SIG-M5 treated with dmso at 0.1 percent for 504 hours (cell line): Measurements from ENCODE around the gene MEMO1.
"Not testable (repeated sequence)": the region's sequence is repeated elsewhere in the genome, so short reads cannot be mapped to it uniquely, and the experiment has no call there.

Experiments used
- DNase-seq: peaks from one replicate; lab custom pipeline; 2025; ENCODE audit not compliant: unreplicated experiment; lab: John Stamatoyannopoulos, UW

Gene MEMO1

DNA sequence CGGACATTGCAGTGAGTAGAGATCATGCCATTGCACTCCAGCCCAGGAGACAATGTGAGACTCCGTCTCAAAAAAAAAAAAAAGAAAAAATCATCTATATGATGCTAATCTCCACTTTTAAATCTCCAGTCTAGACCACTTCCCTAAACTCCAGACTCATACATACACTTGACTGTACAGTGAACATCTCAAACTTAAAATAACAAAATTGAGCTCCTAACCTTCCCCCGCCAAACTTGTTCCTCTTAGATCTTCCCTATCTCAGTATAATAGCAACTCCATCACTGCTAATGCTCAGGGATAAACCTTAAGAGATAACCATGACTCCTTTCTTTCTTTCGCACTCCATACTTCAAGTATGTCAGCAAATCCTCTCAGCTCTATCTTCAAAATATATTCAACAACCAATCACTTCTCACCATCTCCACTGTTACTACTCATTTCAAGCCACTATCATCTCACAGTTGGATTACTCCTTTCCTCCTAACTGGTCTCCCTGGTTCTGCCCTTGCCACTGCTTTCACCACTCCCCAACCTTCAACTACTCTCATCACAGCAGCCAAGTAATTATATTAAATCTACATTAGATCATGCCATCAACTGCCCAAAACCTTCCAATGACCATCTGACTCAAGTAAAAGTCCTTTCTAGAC is 12.0 kb downstream of the MEMO1 start:
- DNase-seq: peak; percentile 59

- DNase-seq: no peak
Observed at GRCh38 chr2:31997653-31998052, 13.2 kb downstream of the MEMO1 start.

DNA sequence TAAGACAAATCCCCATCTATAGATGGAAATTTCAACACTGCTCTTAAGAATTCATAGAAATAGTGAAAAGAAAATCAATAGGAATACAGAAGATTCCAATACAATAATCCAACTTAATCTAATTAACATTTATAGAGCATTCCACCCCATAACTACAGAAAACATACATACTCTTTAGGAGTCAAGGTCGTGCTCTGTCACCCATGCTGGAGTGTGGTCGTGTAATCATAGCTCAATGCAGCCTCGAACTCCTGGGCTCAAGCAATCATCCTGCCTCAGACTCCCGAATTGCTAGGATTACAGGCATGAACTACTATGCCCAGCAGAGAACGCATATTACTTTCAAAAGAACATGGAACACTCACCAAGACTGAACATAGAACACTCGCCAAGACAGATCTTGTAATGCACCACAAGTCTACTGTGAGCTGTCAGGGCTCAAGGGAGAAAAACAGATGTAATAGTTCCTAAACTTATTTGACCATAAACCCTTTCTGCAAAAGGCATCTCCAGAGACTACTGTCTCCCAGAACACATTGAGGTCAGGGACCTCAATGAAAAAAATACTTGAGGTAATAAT is 14.1 kb downstream of the MEMO1 start:
- DNase-seq: no peak

GRCh38 chr2:31992934-31993333 is 17.9 kb downstream of the MEMO1 start:
- no peak for DNase-seq

DNA sequence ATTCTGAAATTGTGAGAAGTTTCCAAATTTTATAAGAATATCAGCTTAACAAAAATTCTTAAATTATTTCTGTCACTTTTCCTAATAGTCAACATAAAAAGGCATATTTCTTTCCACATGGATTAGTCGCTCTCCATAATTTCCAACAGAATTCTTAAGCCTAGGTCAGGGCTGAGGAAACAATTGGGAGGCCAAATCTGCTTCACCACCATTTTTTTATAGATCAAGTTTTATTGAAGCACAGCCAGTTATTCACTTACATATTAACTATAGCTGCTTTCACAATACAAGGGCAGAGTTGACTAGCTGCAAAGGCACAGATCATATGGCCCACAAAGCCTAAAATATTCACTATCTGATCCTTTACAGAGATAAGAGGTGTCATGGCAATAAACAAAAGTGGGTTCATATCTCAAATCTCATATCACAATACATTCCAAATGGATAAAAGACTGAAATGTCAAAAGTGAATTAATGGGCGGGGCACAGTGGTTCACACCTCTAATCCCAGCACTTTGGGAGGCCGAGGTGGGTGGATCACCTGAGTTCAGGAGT is 18.7 kb downstream of the MEMO1 start:
- DNase-seq: no peak

DNA sequence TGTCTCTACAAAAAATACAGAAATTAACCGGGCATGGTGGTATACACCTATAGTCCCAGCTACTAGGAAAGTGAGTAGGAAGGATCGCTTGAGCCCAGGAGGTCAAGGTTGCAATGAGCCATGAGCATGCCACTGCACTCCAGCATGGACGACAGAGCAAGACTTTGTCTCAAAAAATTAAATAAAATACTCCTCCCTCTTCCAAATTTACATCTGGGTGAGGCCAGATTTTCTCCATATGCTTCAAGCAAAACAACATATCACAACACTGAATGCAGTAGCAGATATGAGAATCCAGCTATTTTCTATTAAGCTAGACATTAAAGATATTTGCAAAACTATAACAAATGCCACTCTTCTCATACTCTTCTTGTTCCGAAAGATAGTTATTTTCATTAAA is 20.9 kb downstream of the MEMO1 start:
- no peak for DNase-seq

DNA sequence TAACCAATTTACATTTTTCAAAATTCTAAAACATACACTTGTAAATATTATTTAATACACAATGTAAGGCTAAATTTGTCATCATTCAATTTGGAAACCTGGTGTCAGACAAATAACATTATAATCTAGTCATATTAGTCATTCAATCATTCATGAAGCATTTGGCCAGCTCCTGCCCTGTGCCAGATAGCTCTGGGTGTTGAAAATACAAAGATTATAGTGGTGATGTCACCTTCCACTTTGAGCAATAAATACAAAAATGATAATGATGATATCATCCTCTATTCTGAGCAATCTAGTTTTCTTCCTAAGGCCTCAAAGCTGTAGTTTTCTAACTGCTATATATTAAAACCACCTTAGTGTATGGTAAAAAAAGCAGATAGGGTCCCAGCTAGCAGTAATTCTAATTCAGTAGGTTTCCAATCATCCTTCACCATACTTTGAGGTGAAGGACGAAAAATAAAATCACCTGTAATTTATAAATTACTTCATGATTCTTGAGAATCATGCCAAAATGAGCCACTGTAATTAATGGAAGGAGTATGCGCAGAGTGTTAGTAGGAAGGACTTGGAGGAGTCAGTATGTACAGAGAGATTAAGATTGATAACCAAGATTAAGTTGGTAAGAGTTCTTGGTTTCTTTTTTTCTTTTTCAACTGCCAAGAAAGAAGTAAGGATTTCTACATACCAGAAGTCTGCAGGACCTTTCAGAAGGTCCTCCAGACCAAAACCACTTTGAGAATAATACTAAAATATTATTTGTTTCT is 23.2 kb downstream of the MEMO1 start:
- DNase-seq: no peak

GRCh38 chr2:31986906-31987305 is 23.9 kb downstream of the MEMO1 start:
- DNase-seq: no peak

DNA sequence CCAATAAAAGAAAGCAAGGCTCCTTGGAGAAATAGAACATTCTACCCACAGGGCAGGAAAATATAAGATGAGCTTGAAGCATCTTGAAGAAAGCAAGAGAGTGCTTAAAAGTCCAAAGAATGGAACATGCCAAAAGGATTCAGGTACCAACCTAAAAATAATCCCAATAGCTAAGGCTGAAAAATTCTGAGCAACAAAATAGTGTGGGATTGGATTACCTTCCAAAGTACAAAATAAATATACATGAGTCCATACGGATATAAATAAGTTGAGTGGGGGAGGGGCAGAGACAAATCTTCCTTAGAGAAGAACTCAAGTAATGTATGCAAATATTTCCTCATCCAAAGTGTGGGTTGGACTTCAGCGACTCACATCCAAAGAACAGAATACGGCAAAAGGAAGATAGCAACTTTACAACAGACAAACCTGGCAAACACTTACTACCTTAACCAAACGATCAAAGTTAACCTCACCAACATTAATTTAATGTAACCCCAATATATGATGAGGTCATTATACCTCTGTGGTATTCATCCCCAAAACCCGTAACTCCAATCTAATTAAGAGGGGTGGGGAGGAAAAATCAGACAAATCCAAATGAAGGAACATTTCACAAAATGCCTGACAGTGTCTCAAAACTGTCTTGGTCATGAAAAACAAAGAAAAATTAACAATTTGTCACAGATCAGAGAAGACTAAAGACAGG is 26.9 kb downstream of the MEMO1 start:
- no peak for DNase-seq

DNA sequence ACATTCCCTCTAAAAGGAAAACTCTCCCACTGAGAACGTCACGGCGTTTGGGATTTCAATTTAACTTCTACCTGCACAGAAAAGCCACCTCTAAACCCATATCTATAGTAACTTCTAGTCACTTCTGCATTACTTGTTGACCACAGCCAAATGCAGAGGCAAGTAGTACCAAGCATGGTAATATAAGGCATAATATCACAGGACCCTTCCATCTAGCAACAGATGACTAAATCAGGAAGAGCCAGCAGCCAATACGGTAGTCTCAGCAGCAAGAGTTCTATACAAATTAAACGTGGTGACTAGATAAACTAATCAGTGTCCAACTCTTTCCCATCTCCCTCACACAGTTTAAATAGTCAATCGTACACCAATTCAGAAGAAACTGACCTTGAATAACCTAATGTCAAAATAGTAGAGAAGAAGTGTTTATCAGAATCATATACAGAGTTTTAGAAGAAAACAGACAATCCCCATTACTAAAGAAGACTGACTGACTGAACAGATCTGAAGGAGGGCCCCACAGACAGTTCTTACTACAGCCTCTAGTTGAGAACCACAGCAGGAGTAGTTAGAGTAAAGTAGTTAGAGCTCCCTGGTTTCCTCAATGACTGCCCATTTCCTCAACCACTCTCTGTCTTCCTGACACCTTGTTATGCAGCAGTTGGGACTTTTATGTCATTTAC is 30.0 kb downstream of the MEMO1 start:
- peak; percentile 51 for DNase-seq

- no peak for DNase-seq
Observed at GRCh38 chr2:31979956-31980355, 30.9 kb downstream of the MEMO1 start.

- DNase-seq: no peak
Observed at GRCh38 chr2:31979018-31979417, 31.8 kb downstream of the MEMO1 start.

DNA sequence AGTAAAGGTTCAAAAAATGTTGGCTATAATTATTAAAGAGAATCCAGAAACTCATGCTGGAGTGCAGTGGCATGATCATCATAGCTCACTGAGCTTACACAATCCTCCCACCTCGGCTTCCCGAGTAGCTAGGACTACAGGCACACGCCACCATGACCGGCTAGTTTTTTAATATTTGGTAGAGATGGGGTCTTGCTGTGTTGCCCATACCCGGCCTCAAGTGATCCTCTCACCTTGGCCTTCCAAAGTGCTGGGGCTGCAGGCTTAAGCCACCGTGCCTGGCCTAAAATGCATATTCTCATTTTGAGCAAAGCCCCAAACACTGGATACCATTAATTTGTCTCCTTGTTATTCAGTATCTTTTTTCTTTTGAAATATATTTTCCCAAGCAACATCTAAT is 32.4 kb downstream of the MEMO1 start:
- no peak for DNase-seq

- DNase-seq: no peak
Observed at GRCh38 chr2:31973665-31974064, 37.1 kb downstream of the MEMO1 start.

DNA sequence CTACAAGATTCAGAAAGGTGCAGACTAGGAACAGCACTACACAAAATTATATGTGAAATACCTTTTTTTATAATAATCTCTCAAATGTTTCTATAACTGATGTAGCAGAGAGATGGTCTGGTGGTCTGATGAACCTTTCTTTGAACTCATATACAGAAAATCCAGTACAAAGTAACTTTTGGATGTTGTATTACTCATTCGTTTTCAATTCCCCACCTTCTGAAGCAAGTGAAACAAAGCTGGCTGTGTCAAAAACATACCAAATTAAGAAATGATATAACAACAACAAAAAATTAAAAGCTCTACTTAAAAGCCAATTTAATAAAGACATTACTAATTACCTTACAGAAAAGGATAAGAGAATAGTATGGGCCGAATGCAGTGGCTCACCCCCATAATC is 38.7 kb downstream of the MEMO1 start:
- no peak for DNase-seq

GRCh38 chr2:31969178-31969577 is 41.6 kb downstream of the MEMO1 start:
- DNase-seq: no peak

DNA sequence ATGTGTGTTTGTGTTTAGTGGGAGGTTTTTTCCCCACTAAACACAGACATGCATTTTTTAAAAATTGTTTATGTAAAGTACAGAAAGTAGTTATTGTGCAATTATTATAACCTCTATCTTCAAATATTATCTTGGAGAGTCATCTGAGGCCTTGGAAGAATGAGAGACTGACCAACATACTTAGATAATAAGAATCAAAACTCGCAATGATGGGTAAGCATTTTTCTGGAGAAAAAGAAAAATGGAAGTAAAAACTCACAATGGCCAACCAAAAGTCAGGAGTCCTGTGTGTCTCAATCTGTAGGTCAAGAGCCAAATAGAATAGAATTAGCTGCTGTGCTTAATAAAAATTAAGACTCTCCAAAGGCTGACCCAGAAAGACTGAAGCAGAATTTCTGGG is 43.0 kb downstream of the MEMO1 start:
- DNase-seq: no peak

DNA sequence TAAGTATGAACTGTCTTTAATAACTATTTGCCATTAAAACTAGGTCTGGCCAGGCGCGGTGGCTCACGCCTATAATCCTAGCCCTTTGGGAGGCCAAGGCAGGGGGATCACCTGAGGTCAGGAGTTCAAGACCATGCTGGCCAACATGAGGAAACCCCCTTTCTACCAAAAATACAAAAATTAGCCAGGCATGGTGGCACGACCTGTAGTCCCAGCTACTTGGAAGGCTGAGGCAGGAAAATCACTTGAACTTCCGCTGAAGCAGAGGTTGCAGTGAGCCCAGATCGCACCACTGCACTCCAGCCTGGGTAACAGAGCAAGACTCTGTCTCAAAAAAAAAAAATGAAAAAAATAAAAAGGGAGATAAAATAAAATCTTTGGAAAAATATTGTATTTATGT is 44.4 kb downstream of the MEMO1 start:
- DNase-seq: not testable (repeated sequence)

- DNase-seq: no peak
Observed at GRCh38 chr2:31965094-31965493, 45.7 kb downstream of the MEMO1 start.

DNA sequence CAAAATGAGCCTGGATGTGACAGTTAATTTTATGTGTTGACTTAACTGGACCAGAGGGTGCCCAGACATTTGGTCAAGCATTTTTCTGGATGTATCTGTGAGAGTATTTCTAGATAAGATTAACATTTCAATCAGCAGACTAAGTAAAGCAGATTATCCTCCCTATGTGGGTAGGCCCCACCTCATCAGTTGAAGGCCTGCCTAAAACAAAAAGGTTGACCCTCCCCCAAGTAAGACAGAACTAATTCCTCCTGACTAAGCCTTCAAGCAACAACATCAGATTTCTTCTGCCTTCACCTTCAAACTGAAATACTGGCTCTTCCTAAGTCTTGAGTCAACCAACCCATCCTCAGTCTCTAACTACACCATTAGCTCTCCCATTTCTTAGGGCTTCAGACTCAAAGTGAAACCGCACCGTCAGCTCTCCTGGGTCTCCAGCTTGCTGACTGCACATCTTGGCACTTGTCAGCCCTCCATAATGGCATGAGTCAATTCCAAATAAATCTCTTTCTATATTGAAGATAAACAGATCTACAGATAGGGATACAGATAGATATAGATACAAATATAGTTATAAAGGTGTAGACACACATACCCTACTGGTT is 47.9 kb downstream of the MEMO1 start:
- DNase-seq: no peak
